ENCODE data around the gene GAB1.
"Not testable (repeated sequence)": the region's sequence is repeated elsewhere in the genome, so short reads cannot be mapped to it uniquely, and the experiment has no call there.

GAB1 gene

DNA sequence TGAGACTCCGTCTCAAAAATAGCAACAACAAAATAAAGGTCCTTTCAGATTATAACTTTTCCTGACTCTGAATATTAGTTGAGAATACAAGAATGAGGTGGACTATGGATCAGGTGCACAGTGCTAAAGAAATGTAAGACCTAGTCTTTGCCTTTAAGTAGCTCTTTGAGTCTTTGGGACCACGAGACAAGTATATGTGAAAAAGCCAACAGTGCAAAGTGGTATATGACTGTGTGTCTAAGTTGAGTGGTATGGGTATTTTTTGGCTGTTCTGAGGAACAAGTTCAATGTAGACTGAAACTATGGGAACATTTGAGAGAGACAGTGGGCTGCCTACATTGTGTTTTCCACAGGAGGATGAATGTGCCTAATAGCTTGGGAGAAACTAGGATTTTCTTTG is 2.8 kb downstream of the GAB1 start:
- no peak for DNase-seq

DNA sequence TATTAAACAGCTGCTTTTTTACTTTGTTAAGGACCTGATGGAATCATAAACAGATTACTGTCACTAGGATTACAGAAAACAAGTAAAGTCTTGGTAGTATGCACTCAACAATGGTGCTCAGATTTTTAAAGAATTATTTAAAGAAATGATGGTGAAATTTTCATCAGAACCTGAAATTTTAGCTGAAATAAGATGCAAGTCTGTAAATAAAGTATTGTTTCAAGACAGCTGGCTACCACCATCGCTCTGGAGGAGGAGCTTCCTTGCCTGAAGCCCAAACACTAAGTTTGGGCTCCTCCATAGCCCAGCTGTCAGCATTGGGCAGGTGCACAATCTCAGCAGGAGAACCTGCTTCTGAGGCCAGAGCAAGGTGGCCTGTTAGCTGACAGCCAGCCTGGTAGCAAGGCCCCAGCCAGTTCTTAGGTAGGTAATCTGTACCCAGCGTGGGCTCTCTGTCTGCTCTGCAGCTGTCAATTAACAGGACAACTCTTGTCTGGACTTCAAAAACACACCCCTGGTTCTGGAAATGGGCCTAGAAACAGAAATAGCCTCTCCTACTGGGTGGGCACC is 4.6 kb downstream of the GAB1 start:
- no peak for DNase-seq

DNA sequence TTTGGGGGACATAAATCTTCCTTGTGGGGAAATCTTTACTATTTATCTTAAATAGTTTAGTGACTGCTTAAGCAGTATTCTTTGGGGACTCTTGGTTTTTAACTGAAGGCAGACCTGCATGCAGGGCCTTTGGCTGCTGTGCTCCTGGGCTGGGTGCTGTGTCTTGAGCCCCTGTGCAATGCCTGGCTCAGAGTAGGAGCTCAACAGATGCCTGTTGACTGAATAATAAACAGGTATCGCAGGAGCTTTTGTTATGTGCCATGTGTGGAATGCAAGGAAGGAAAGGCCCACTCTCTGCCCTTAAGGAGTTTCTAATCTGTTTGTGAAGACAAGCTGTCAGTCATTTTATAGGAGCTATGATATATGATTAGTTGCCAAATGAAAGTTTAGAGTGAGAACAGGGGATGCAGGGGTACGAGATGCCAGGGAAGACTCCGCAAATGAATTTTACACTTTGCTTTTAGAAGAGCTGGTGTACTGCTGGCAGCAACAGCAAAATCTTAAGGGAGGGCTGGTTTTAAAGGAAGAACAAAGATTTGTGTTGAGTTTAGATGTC is 6.7 kb downstream of the GAB1 start:
- DNase-seq = no peak

DNA sequence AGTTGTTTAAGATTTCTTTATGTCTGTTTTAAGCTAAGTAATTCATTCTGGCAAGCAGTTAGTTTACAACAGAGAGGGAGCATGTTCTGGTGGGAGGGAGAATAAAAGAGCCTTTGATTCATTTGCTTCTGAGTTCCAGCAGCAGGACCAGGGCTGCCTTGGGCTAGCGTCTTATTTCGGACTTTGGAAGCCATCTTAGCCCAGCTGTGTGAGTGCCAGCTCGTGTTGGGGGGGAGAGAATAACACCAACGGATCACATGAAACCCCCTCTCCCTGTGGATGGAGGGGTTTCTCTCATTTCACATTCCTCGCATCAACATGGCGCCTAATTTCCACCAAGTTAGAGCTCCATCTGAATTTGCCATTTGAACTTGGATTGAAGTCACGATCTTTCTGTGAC is 7.4 kb downstream of the GAB1 start:
- DNase-seq = no peak

DNA sequence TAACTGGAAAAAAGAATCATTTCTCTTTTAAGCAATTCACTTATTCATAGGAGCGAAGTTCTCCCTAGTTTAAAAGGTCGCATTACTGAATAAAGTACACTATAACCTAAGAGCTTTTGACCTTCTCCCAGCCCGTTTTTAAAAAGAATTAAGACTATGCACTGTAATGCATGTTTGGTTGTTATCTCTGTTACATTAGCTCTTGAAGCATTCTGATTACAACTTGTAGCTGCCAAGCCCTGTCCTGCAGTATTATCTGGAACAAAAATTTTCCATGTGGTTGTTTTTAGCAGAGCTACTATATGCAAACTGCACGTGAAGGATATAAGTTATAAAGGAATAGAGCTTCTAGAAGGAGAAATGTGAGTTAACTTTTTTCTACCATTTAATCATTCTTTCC is 8.1 kb downstream of the GAB1 start:
- DNase-seq = no peak

DNA sequence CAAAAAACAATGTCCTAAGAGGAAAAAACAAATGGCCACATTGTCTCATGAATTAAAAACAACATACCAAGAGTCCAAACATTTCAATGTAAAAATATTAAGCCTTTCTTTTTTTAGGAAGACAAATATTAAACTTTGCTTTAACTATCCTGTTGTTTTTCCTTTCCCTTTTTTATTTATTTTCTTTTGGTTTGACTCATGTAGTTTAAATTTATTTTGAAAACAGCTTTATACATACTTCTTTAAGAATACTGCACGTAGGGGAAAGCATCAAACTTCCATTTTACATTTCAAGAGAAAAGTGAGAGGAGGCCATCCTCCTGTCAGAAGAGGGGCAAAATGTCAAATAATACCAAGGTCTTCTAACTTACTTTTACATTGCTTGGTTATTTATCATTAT is 8.7 kb downstream of the GAB1 start:
- DNase-seq = no peak

DNA sequence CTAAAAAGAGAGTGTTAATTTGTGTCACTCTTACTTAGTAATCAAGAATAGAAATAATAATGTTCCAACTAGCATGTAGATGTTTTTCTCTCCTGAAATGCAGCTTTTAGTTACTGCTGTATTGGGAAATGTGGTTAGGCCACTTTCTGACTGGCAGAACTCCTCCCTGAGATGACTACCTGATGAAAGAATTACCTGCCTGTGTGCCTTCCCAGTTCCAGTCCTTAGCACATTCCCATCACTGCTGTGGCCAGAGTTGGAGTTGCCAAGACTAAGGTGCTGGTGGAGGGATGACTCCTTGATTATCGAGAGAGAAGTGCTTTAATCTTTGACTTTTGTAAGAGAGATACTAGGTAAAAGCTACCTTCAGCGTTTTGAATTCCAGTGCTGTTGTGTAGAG is 9.5 kb downstream of the GAB1 start:
- DNase-seq = no peak

DNA sequence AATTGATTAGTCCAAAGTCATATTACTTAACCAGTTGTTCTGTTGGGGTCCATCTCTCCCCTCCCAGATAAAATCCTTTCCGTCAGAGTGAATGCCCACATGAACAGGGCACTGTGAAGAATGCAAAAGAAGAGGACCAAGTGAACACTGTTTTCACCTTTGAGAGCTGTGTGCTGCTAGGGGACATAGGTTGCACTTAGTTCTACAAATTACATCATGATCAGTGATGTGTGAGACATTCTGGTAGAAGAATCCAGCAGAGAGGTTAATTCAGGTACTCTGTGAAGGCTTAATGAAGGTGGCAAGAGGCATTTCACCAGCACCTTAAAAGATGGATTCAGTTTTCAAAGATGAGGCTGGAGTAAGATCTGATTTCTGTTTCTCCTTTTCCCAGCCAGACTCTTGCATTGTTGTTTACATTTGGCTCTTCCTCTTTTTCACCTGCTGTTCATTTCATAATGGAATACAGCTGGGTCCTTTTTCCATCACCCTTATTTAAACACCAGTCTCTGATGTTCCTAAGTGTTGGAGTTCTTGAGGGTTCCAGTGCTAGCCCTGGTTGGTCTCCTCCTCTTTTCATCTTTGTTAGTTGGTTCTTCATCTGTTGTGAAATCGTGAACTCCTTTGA is 10.9 kb downstream of the GAB1 start:
- DNase-seq = no peak

DNA sequence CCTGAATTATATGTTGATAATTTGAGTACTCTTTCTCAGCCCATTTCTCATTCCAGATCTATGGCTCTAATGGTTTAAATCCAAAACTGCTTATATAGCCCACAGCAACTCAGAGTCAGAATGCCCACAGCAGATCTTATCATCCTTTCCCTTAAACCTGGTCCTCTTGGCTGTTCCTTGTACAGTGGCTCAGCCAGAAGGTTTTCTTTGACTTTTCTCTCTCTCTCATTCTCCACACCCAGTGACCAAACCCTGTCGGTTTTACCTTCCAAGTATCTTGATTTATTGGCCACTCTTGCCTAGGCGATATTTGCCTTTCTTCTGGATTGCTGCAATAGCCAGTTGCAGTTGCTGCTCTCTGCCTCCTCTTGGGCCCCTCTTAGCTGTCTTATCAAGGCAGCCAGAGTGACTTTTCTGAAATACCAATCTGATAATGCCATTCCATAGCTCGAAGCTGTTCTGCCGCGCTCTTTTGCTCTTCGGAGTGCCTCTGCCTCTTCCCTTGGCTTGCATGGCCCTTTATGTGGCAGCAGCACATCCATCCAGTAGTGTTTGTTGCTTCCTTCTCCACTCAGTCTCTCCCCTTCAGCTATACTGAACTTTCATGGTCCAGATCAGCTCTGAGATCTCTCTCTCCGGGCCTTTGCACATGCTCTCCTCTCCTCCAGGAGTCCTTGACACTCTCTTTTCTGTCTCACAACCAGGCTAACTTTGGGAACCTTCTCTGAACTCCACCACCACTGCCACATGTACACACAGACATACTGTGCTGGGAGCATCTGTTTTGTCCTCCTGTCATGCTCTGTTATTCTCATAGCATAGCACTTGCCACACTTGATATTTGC is 11.8 kb downstream of the GAB1 start:
- no peak for DNase-seq

DNA sequence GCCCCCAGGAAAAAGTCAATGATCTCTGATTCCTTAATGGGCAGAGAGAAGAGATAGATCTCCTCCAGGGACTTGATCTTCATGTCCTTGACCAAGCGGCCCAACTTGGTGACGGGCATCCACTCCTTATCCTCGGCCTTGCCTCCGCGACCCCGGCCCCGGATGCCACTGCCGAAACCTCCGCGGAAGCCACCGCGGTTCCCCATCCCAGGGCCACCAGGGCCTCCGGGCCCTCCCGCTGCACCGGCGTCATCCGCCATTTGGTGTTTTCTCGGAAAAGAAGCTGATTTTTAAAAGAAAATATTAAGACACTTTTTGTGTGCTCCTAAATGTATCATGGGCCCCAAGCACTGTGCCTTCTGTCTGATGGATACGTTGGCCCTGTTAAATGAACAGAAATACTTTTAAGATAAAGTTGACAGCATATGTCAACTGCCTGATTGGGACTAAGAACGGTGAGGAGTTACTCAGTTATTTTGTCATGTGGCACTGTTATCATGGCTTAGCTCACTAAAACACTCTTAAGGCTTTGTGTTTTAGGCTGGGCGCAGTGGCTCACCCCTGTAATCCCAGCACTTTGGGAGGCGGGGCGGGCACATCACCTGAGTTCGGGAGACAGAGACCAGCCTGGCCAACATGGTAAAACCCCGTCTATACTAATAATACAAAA is 13.3 kb downstream of the GAB1 start:
- DNase-seq = not testable (repeated sequence)

DNA sequence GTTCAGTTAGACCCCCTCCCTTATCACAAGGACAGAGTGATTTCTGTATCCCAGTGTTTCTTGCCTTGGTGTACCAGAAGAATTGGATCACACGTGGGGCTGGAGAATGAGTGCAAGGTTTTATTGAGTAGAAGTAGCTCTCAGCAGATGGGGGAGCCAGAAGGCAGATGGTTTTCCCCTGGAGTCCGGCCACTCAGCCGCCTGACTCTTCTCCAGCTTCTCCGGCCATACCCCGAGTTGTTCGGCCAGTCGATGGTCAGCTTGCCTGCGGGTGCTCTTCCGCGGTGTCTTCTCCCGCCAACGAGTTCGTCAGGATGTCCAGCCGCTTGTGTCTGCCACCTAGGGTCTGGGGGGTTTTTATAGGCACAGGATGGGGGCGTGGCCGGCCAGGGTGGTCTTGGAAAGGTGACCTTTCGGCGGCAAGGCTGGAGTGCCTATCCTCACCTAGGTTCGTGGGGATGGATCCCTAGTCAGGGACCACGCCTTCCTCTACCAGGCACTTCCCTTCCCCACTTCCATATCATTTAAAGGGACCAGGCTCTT is 14.5 kb downstream of the GAB1 start:
- DNase-seq = no peak

DNA sequence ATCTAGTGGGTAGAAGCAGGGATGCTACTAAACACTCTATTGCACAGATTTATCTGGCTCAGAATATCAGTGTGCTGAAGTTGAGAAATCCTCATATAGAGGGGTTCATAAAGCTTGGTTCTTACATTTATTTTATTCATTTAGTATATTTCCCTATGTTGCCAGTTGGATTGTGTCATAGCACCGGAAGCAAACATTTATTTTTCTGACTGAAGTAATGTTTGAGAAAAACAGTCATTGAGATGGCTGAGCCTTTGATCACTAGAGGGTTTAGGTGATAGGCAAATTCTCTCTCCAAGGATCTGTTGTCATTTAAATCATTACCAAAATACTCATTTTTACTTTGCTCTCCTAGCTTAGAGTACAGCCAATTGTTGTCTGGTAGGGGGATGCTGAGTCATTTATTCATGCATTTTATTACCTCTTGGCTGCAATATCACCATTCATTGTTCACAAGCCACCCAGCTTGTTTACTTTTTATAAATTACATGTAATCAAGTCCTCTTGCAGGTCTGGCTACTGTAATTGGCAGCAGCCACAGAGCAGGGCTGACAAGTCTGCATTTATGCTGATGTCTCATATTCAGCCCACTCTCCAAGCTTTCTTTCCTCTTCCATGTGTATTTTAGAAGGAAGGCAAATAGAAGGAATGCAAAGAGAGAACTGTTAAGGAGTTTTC is 15.2 kb downstream of the GAB1 start:
- DNase-seq = no peak

DNA sequence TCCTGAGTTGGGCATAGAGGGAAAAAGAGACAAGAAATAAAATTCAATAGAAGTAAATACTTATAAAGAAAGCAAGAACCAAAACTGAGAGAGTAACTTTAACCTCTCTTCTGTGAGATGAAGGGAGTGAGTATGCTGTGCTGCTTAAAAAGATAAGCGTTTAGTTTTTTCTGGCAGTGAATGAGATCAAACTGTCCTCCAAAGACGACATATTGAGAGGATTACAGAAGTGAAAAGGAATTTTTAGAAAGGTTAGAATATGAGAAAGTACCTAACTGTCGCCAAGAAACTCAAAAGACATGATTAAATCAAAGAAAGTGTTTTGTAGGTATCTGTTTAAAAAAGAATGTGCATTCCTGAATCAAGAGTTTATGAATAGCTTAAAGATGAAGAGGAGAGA is 16.0 kb downstream of the GAB1 start:
- DNase-seq = no peak

DNA sequence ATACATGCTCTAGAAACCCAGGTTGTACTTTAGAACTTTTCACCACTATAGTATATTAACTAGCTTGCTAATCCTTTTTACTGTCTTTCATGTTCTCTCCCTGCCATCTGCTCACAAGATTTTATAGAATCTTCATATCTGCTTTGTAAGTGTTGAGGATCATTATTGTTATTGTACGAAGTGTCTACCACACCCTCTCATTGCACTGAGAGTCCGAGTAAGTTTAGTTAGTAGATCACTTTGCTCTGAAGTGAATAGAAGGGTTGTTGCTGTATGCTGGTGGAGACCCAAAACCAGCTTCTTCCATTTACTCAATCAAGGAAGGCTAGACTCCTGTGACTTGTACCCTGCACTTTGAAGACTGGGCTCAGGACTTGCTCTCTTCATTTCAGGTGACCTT is 17.1 kb downstream of the GAB1 start:
- DNase-seq = no peak

DNA sequence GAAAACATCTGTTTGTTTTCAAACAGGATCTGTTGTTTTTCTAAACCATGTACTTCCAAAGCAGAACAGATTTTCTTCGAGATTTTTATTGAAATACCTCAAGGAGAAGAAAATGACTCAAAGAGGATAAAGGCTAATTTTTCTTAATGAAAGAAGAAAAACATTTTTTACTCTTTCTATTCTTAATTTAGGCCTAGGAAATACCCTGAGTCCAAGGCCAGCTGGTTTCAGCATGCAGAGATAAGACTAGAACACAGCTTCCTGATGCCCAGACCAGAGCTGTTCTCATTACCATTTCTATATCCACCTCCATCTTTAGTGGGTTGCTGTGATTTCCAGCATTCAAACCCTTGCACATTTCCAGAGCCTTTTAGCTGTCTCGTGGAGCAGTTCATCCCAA is 18.3 kb downstream of the GAB1 start:
- DNase-seq = no peak

DNA sequence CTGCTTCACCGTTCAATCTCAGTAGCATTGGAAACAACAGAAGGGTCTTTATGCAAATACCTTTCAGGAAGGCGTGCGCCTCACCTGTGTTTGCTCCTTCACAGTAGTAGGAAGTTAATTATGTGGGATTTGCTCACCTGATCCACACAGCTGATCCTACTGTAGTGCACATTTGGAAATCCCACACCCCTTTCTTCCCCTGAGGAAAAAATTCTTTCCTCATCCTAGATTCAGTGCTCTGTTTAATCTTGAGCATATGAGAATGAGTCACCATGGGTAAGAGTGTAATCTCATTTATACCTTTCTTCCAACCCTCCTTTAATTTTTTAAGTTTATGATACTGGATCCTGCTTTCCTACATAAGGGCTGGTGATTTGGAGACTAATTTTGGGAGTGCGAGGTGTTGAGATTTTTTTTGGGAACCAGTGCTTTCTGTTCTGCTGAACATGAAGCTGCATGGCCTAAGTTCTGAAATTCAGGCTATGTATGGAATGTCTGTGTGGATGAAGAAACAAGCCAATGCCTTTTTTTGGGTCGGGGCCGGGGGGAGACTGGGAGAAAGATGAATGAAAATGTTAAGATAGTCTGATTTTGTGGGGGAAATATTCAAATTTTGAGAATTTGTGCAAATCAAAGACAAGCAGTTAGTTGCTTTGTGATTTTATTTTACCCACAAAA is 19.0 kb downstream of the GAB1 start:
- DNase-seq = no peak

DNA sequence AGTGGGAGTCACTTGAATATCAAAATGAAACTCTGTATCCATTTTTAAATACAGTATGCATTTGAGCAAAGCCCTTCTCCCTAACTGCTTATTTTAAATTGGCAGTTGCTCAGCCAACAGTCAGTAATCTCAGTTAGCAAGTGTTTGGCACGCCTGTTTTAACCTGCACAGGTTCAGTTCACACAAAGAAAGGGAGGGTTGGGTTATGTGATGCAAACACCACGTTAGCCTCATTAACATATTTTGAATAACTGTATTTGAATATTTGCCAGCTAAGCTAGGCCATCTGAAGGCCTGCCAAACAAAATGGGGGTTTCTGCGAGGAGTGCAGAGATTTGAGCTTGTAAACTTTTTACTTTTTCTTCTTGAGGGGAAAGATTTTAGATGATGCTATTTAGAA is 19.8 kb downstream of the GAB1 start:
- DNase-seq = no peak

DNA sequence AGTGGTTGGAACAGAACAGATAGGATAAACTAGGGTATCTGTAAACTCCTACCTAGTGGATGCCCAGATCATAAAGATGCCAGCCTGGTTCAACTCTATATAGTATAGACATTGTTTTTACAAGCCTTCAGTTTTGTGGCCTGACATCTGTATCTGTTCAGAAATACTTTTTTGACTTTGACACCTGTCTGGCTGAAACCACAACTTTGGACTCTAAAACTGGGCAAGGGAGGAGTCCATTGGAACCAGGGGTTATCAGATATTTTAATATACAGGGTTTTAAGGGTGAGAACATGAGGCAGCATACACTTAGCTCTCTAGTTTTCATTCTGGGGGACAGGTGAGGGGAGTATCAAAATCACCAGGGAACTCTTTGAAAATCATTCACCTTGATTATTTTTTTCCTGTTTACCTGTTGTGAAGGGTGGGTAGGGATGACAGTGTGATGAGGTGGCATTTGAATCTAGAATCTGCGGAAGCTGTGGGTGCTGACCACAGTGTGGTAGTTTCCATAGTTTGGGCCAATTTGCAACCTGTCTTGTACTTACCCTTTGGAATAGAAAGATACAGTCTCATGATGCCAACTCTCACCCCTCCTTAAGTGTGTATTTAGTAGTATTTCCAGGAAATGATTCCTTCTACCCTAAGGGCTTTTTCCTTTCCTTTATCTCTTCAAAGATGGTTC is 20.6 kb downstream of the GAB1 start:
- no peak for DNase-seq

DNA sequence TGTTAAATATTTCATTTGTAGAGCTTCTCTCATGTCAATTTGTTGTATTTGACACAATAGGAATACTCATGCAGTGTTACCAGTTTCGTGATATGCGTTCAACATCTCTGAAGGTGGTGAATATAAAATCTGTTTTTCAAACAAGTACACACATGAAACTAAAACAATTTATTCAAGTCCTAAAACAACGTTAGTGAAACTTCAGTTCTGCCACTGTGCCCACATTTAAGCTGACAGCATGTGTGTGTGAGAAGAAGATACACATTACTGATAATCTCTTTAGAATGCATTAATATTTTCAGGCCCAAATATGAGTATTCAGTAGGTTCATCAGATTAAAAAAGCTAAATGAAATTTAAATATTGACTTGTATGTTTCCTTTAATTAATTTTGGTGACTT is 21.7 kb downstream of the GAB1 start:
- DNase-seq = no peak

DNA sequence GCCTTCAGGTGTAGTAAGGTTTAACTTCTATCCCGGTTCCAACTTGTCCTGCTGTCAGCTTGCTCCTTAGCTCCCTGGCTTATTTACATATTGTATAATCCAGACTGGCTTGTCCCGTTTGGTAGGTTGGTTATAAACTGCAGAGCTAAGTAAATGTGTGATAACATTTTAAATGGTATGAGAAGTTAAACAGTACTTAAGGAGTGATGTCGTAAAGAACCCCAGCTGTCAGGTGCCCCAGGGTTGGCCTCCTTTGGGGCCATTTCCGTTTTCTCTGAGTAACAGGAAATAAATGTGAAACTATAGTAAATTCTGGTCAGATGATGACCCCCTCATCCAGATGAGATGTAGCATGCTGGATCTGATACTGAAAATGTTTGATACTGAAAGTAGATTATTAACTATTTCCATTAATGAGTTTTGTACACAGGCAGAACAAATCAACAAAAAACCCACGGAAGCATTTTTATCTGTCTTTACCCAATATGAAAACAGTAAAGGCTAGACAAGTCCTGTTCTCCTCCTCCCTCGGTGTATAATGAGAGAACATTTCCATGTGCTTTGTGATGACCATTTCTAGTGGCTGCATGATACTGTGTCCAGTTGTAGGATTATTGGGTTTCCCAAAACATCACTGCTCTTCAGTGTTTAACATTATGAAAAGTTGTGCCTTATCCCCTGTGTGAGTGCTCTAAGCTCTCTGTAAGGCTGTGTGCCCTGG is 22.4 kb downstream of the GAB1 start:
- DNase-seq = no peak

Data from activated CD4-positive, alpha-beta T cell treated with anti-CD3 and anti-CD28 coated beads for 1 hour (primary cell).